ENCODE data around the gene NSRP1. TPM values are rescaled to one million over a fixed set of nuclear protein-coding genes. Genes with fewer than 3 reads are reported as not detected.
"Not testable (repeated sequence)": the region's sequence is repeated elsewhere in the genome, so short reads cannot be mapped to it uniquely, and the experiment has no call there.

The NSRP1 gene
- total and polyA plus RNA-seq, 2 of the 8 experiments (the other 6 are each of a cell fraction or from before 2014, with no cell fraction given), result 6.1 to 22.4 TPM

DNA sequence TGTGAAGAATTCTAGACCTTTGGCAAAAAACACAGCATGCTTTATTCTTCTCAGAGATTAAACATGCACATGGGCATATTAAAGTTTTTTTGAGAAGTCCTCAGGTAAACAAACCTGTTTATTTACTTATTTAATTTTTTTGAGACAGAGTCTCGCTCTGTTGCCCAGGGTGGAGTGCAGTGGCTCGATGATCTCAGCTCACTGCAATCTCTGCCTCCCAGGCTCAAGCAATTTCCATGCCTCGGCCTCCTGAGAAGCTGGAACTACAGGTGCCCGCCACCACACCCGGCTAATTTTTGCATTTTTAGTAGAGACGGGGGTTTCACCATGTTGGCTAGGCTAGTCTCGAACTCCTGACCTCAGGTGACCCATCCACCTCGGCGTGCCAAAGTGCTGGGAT, 84.0 kb downstream of the NSRP1 start:
- H4K5ac ChIP-seq (ENCODE audit: insufficient read length, low read depth, low read length); H3K23me2 ChIP-seq (ENCODE audit: low read depth, low read length); H3K18ac ChIP-seq (ENCODE audit: extremely low read depth, low read length); H2BK120ac ChIP-seq (replicated peaks; ENCODE audit: low read depth, low read length); H3K14ac ChIP-seq (ENCODE audit: insufficient read length); H2BK12ac ChIP-seq (ENCODE audit: low read depth, low read length); FAIRE-seq; H3K4me3 ChIP-seq (ENCODE audit: extremely low read depth in 1 of 4, insufficient read depth in 2 of 4, low read depth in 3 of 4, low read length in 4 of 4); H3K9ac ChIP-seq (replicated peaks in 1 of 4; ENCODE audit: extremely low read depth in 1 of 4, low read depth in 3 of 4, low read length in 3 of 4); H4K91ac ChIP-seq (replicated peaks; ENCODE audit: insufficient read length, low read length); H2AK5ac ChIP-seq (ENCODE audit: low read depth, low read length); H3K27ac ChIP-seq (ENCODE audit: low read depth, low read length); H2BK5ac ChIP-seq (ENCODE audit: low read depth, low read length); H3K4ac ChIP-seq (replicated peaks; ENCODE audit: insufficient read length, low read depth, low read length); DNase-seq (ENCODE audit: low read depth in 1 of 2, low spot score in 2 of 2); H2BK15ac ChIP-seq (ENCODE audit: low read length); H3K56ac ChIP-seq (replicated peaks; ENCODE audit: insufficient read length, low read depth, low read length); H3K4me2 ChIP-seq (ENCODE audit: insufficient read depth in 1 of 2, low read depth in 2 of 2, low read length in 2 of 2); H3K23ac ChIP-seq (ENCODE audit: insufficient read length); H3K79me2 ChIP-seq (ENCODE audit: control insufficient read depth in 1 of 2, insufficient read depth in 2 of 2, low read length in 2 of 2); H2AFZ ChIP-seq (ENCODE audit: low read length); H4K20me1 ChIP-seq (replicated peaks in 1 of 2; ENCODE audit: control insufficient read depth in 1 of 2, insufficient read depth in 2 of 2, low read length in 2 of 2); H3K27me3 ChIP-seq (replicated peaks in 1 of 4; ENCODE audit: control insufficient read depth in 3 of 4, extremely low read depth in 1 of 4, insufficient read depth in 3 of 4, low read length in 3 of 4); H3K36me3 ChIP-seq (ENCODE audit: control insufficient read depth in 2 of 4, insufficient read depth in 4 of 4, low read length in 3 of 4); H3K4me1 ChIP-seq (replicated peaks in 1 of 4; ENCODE audit: control insufficient read depth in 3 of 4, insufficient read depth in 4 of 4, low read length in 3 of 4); H4K8ac ChIP-seq (ENCODE audit: extremely low read depth, insufficient read depth, low read length); H3K79me1 ChIP-seq (ENCODE audit: low read depth, low read length); H3K9me3 ChIP-seq (ENCODE audit: insufficient read depth in 2 of 2, low read depth in 1 of 2, low read length in 1 of 2); H2BK20ac ChIP-seq (ENCODE audit: low read length): not testable (repeated sequence)
- POLR2A ChIA-PET (ENCODE audit: partially characterized antibody), result interaction anchor here (0.6 kb wide), 1 partner anchor 278 kb away, joined by 3 read pairs; no protein-coding TSS in a partner anchor
- CTCF ChIA-PET (ENCODE audit: partially characterized antibody), result interaction anchor here (2.8 to 3.8 kb wide), 2 partner anchors 13 to 76 kb away, joined by 8 to 26 read pairs; no protein-coding TSS in a partner anchor
- WGBS, 2 experiments (ENCODE audit: extremely low coverage in 1 of 2, insufficient coverage in 1 of 2, insufficient read length in 1 of 2, insufficient replicate concordance in 2 of 2, low coverage in 1 of 2, low lambda C conversion rate in 2 of 2, missing lambda C conversion rate in 1 of 2), result 82% methylated on average over 8 of the region's 9 CpGs; no CpG with 5 or more reads in 1 of the 2 experiments
